Prostate gland (tissue), 2 donors: Measurements from ENCODE around the gene SLX4. TPM values are rescaled to one million over a fixed set of nuclear protein-coding genes. Genes with fewer than 3 reads are reported as not detected.
A peak's percentile ranks its signal among the peaks of the same experiment; 100 is the strongest.

Source experiments
- DNase-seq: peaks from one replicate; pipeline ENCODE4 v3.0.0-alpha.2; 2019; ENCODE audit warnings: low spot score
- H3K27ac ChIP-seq, 2 donors: fragments of 200-600 bp; sonication (generic); 2 replicates each; pipeline ENCODE4 v1.5.1; 2017 to 2019
- H3K27me3 ChIP-seq: fragments of 200-600 bp; sonication (generic); replicated peaks from 2 replicates; pipeline ENCODE4 v1.5.1; 2019; ENCODE audit not compliant: insufficient read depth
- H3K36me3 ChIP-seq, 2 donors: fragments of 200-600 bp; sonication (generic); 1 replicate in 1 of 2; 2 replicates in 1 of 2; pipeline versions ENCODE4 v1.5.1 to v1.8.1; 2017 to 2019
- H3K4me1 ChIP-seq: fragments of 200-600 bp; sonication (generic); replicated peaks from 2 replicates; pipeline ENCODE4 v1.5.1; 2019
- H3K4me3 ChIP-seq, 2 donors: fragments of 200-600 bp; sonication (generic); 2 replicates each; pipeline ENCODE4 v1.5.1; 2017 to 2019
- H3K9me3 ChIP-seq: fragments of 200-600 bp; sonication (generic); 2 replicates; pipeline ENCODE4 v1.5.1; 2017
- POLR2A ChIP-seq: fragments of 450-650 bp; IDR thresholded peaks from one replicate; pipeline ENCODE4 v1.6.1; 2016; ENCODE audit warnings: antibody characterized with exemption, mild to moderate bottlenecking
- POLR2AphosphoS5 ChIP-seq: sonication (generic); formaldehyde crosslinking; IDR thresholded peaks from one replicate; pipeline ENCODE4 v1.6.1; 2017; ENCODE audit warnings: antibody characterized with exemption
- WGBS: methylation state at CpG from one replicate; pipeline ENCODE4 v1.1.5; 2018; 5-methylcytosine and 5-hydroxymethylcytosine counted together
- intact Hi-C: fragments of 100-400 bp; cut with DNase I; formaldehyde crosslinking; loops from one replicate; pipeline ENCODE4 v1.14.2; 2022
- total RNA-seq, 2 donors: library from RNA; depleted of rRNA; stranded (reverse); fragments of >200 nt; gene quantifications; one replicate each; pipeline ENCODE4 v1.1.0, GENCODE V29; 2016
- TF ChIP-seq, protein P1 (sequence below), 4 experiments: fragments of 200-600 bp in 2 of 4; fragments of 450-650 bp in 2 of 4; sonication (generic) in 2 of 4; IDR thresholded peaks; 1 replicate in 3 of 4; 2 replicates in 1 of 4; pipeline ENCODE4 v1.5.1; 2016 to 2019; ENCODE audit warnings: antibody characterized with exemption in 4 of 4, mild to moderate bottlenecking in 2 of 4, moderate library complexity in 2 of 4

Gene SLX4
- total RNA-seq, 2 donors from 2014 or later: 4.9 to 14.7 TPM

GRCh38 chr16:3645108-3645503, 33.7 kb upstream of the SLX4 start:
- Histone ChIP-seq H3K9me3 (no peaks in the 10 kb centered on the region), H3K27me3 (no peaks in the 10 kb centered on the region), H3K36me3 (no peaks in the 10 kb centered on the region), H3K4me3 (no peak overlapping the region), H3K4me1 (peaks cover 27% of the 10 kb centered on the region), H3K27ac (peak overlapping the region in 1 of 2 donors; percentile 67)
- 70% methylated on average over 6 of the region's 6 CpGs for whole genome bisulfite sequencing
- TF ChIP-seq, protein P1, sequence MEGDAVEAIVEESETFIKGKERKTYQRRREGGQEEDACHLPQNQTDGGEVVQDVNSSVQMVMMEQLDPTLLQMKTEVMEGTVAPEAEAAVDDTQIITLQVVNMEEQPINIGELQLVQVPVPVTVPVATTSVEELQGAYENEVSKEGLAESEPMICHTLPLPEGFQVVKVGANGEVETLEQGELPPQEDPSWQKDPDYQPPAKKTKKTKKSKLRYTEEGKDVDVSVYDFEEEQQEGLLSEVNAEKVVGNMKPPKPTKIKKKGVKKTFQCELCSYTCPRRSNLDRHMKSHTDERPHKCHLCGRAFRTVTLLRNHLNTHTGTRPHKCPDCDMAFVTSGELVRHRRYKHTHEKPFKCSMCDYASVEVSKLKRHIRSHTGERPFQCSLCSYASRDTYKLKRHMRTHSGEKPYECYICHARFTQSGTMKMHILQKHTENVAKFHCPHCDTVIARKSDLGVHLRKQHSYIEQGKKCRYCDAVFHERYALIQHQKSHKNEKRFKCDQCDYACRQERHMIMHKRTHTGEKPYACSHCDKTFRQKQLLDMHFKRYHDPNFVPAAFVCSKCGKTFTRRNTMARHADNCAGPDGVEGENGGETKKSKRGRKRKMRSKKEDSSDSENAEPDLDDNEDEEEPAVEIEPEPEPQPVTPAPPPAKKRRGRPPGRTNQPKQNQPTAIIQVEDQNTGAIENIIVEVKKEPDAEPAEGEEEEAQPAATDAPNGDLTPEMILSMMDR (IDR thresholded peaks at IDR 0.05): no peak
- TF ChIP-seq POLR2AphosphoS5 (no peak), POLR2A (no peak)
- no peak for DNase-seq
- intact Hi-C loops: no loop called here

- 77% methylated on average over 14 of the region's 14 CpGs for WGBS
- H3K27me3 ChIP-seq: no peaks in the 10 kb centered on the region
Observed at GRCh38 chr16:3643095-3643730, 31.8 kb upstream of the SLX4 start.

GRCh38 chr16:3642397-3643094, 31.1 kb upstream of the SLX4 start:
- Histone ChIP-seq H3K27ac (peak overlapping the region; percentile 62 to 80), H3K9me3 (no peaks in the 10 kb centered on the region), H3K4me3 (peak overlapping the region; percentile 3 to 32), H3K4me1 (peaks cover 27% of the 10 kb centered on the region), H3K27me3 (no peaks in the 10 kb centered on the region), H3K36me3 (no peaks in the 10 kb centered on the region)
- DNase-seq: peak; percentile 85
- no peak for TF ChIP-seq POLR2A
- peak; percentile 84 for TF ChIP-seq POLR2AphosphoS5
- TF ChIP-seq, protein P1 (IDR thresholded peaks at IDR 0.05): peak in 1 of 4 experiments; percentile 11
- intact Hi-C loops: no loop called here
- WGBS: 51% methylated on average over 21 of the region's 21 CpGs

More at GRCh38 chr16:3643095-3643730, 31.8 kb upstream of the SLX4 start:
- Histone ChIP-seq H3K27ac (peak overlapping the region; percentile 62 to 80), H3K36me3 (no peaks in the 10 kb centered on the region), H3K4me1 (peaks cover 27% of the 10 kb centered on the region), H3K9me3 (no peaks in the 10 kb centered on the region), H3K4me3 (peak overlapping the region; percentile 3 to 32)
- no peak for DNase-seq
- intact Hi-C loops: no loop called here
- TF ChIP-seq, protein P1 (IDR thresholded peaks at IDR 0.05): no peak
- TF ChIP-seq POLR2A (no peak), POLR2AphosphoS5 (no peak)

- 95% methylated on average over 9 of the region's 9 CpGs for WGBS
- H3K4me1 ChIP-seq: peaks cover 23% of the 10 kb centered on the region
- H3K27ac ChIP-seq: peak overlapping the region; percentile 62 to 80
- TF ChIP-seq POLR2A: no peak
- TF ChIP-seq POLR2AphosphoS5: no peak
- TF ChIP-seq, protein P1 (IDR thresholded peaks at IDR 0.05): no peak
- DNase-seq: no peak
- H3K9me3 ChIP-seq: no peaks in the 10 kb centered on the region
- no peaks in the 10 kb centered on the region for H3K36me3 ChIP-seq
- intact Hi-C loops: no loop called here
- H3K4me3 ChIP-seq: no peak overlapping the region
- no peaks in the 10 kb centered on the region for H3K27me3 ChIP-seq
Observed at GRCh38 chr16:3641801-3642396, 30.5 kb upstream of the SLX4 start.
